Stimulated activated CD4-positive, alpha-beta T cell treated with anti-CD3 and anti-CD28 coated beads, Interleukin-4, amount 100 ng/mL, for 24 hours (primary cell): ENCODE results near the gene ZNF469.

ENCODE experiments used
- DNase-seq: peaks from one replicate; pipeline ENCODE4 v3.0.0-alpha.2; 2020

Gene ZNF469

DNA sequence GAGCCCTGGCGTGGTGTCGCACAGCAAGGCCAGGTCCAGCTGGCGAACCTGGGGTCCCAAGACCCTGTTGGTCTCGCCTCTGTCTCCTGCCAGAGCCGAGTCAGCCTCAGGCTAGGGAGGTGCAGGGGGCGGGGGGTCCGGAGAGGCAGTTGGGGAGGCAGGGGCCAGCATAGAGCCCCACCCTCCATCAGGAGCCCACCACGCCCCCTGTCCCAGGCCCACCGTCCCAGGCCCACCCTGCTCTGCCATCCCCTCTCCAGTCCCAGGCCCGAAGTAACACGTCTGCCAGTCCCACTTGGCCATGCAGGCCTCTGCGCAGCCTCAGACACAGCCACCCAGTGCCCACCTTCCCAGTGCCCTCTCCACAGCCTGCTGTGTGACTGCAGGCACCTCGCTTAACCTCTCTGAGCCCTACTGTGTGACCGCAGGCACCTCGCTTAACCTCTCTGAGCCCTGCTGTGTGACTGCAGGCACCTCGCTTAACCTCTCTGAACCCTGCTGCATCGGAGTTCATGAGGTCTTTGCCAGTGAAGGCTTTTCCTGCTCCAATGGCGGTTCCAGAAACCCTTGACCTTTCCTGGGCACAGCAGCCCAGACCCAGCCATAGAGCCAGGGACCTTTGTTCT is 29.3 kb downstream of the ZNF469 start:
- no peak for DNase-seq

DNA sequence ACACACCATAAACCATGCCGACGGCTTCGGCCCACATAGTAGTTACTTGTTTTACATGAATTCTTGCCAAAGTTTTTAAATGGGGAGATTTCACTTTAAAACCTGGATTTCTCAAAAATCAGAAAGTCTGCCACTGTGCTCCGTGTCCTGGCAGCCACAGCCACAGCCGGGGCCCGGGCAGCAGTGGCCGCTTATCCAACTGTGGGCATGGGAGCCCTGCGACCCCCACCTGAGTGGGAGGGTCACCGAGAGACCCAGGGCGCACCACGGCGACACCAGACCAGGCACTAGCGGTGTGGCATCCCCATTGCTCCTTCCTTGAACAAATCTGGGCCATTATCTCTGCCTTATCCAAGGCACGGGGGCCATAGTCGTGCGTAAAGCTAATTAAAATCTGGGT is 30.0 kb downstream of the ZNF469 start:
- no peak for DNase-seq

DNA sequence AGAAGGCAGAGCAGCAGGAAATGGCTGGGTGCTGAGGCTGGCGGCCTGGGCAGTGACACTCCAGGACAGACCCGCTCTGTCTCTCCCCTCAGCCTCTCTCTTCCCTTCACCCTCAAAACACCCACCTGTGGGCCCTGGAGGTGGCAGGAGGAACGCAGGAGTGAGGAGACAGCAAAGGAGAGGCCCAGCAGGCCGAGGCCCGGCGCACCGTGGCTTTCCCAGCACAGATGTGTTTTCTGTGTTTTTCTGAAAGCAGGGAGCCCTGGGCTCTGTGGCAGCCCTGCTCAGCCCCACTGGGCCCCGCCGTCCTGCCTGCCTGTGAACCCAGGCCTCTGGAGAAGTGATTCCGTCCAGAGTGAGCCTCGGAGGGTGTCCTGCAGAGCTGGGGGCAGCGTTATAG is 30.5 kb downstream of the ZNF469 start:
- DNase-seq = no peak

DNA sequence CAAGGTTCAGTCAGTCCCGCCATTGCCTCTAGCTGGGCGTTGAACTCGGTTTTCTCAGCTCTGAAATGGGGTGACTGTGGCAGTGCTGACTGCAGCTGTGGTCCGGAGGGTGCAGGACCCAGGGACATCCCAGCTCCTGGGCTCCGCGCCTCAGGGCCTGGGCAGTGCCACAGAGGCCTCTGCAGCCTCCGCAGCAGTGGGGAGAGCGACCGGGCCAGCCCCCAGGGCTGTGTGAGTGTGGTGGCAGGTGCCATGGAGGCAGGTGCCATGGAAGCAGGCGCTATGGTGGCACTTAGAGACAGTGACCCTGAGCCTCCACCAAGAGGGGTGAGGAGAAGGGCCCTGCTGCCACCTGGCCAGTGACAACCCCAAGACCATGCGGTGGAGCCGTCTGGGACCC is 30.9 kb downstream of the ZNF469 start:
- DNase-seq = no peak

DNA sequence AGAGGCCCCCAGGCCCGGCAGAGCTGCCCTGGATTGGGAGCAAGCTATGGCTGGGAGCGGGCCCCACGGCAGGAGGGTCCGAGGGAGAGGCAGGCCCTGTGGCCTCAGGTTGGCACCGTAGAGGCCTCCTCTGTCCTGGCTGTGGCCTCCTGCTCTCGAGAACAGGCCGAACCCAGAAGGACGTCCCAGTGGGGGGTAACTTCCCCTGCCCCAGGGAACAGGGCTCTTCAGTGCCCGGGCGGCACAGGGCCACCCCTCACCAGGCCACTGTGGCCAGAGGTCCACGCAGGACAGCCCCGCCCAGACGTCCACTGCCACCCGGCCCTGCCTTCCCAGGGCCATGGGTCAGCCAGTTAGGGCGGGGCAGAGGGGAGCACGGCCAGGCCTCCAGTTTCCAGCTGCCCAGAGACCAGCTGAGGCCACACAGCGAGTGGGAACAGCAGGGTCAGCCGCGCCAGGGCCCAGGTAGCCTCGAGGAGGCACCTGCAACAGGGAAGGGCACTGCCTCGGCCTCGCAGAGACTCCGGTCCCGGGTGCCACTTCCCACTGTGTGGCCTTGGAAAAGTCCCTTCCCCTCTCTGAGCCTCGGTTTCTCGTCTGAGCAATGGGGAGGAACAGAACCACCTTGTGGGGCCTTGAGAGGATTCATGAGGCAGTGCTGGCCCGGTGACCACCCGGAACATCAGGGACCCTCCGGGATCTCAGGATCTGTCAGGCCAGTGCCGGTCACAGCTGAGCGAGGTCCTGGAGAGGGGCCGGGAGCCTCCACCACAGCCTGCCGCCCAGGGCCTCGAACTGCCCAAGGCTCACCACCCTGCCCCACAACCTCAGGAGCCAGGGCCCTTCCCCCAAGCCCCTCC is 32.0 kb downstream of the ZNF469 start:
- DNase-seq = no peak

DNA sequence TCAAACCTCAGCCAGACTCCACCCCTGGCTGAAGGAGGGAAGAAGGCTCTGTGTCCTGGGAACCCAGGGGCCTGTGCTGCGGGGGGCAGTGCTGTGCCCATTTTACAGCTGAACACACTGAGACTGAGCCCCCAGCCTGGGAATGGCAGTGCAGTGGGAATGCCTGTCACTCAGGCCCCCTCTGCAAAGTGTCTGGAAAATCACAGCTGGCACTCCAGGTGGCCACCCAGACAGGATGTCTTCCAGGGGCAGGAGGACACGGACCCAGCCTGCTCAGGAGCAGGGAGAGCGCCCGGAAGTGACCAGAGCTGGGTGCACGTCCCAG is 32.6 kb downstream of the ZNF469 start:
- DNase-seq = no peak

DNA sequence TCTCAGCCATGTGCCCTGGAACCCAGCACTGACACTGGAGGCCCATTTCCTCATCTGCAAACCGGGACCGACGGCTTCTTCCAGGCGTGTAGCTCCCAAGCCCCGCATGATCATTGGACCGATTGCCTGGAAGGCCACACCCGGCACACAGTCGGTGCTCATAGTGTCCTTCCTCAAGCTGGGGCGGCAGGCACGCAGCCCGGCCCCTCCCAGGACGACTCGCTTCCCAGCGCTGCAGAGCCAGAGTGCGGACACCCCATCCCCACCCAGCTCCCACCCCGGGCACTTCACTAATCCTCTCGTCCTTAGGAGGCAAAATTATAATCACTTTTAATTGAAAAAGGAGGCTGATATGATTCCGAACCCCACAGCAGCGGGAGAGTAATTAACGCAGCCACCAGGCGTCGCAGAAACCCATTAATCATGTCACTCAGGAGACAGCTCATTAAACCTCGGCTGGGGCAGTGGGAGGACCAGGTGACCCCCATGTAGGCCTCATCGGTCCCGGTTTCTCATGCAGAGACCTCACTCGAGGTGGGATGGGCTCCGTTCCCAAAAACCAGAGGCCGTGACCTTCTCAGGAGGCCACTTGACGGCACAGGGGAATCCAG is 33.1 kb downstream of the ZNF469 start:
- DNase-seq = no peak

DNA sequence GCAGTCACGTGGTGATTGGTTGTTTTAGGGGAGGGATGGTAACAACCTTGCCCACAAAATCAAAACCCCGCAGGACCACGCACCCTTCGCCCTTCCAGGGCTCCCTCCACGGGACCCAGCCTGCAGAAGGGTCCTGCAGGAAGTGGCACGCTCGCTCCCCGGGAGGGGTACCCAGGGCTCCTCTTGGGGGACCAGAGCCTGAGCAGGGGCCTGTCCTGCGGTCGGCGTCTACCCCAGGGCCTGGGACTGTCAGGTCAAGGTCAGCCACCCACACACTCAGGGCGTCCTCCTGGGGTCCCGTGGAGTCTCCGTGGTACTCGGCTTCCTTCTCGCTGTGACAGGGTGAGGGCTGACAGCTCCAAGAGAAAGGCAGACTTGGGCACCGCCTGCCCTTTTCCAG is 33.9 kb downstream of the ZNF469 start:
- DNase-seq = no peak

DNA sequence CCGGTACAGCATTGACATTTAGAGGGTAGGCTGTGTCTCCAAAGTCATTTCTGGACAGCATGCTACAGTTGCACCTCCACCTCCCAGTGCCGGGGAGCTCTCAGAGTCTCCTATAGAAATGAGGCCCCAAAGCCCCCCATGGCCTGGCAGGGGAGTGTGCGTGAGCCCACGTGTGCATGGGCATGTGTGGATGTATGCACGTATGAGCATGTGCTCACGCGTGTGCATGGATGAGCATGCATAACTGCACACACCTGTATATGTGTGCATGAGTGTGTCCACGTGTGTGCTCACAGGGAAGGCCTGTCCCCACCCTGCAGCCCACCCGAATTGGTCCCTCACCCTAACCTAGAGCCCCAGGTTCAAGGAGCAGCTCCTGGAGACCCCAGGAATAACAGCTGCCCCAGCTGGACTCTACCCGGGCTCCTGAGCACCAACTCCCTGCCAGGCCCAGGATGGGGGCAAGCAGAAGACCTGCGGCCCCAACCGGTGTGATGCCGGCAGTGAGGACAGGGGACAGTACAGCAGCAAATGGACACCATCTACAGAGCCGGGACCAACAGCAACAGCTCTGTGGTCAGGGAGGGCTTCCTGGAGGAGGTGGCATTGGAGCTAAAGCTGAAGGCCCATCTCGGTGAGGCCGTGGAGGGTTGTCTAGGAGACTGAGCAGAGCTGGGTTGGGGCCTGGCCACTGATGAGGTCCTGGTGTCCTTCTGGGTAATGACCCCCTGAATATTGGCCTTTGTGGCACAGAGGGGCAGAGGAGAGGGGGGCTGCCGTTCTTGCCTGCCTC is 35.1 kb downstream of the ZNF469 start:
- DNase-seq = no peak

DNA sequence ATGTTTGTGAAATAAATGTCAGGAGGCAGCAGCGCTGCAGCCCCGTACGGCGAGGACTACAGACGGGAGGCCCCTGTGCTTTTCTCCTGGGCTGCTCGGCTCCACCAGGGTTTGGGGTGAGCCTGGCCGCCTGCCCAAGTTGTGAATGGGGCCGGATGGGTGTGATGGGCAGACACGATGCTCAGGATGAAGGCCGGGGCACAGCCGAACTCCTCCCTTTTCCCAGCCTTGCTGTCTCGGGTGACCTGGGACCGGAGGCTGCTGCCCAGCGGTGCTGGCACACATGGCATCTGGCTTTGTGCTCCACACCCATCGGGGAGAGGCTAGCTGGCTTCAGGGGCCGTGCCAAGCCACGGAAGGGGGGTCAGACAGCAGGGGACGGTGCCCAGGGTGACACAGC is 36.1 kb downstream of the ZNF469 start:
- no peak for DNase-seq

DNA sequence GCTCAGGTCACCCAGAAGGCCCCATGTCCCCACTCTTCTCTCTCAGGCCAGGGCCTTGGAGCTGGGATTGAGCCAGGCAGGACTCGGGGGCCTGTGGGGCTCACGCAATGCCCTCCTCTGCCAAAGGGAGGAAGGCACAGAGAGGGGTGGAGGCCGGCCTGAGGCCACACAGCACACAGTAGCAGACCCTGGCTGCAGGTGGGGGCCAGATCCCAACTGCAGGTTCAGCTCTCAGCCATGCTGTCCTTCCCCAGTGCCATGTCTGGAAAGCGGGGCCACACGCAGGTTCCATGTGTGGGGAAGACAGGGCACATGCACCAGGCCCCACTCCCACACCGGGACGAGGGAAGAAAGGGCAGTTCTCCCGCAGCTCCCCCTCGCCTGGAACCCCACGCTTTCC is 37.0 kb downstream of the ZNF469 start:
- no peak for DNase-seq

DNA sequence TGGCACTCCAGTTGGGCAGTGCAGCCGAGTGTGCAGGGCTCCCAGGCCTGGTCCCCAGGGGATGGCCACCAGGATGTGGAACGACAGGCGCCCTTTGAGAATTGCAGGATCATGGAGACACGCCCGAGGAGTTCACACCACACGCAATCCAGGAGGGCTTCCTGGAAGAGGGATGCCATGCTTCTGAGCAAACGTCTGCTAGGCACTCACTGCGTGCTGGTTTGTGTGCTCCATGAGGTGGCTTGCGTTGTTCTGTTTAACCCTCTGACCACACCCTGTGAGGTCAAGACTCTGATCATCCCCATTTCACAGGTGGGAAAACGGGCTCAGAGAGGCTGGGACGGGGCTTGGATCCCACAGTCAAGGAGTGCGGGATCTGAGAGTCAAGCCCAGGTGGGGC is 37.7 kb downstream of the ZNF469 start:
- no peak for DNase-seq

DNA sequence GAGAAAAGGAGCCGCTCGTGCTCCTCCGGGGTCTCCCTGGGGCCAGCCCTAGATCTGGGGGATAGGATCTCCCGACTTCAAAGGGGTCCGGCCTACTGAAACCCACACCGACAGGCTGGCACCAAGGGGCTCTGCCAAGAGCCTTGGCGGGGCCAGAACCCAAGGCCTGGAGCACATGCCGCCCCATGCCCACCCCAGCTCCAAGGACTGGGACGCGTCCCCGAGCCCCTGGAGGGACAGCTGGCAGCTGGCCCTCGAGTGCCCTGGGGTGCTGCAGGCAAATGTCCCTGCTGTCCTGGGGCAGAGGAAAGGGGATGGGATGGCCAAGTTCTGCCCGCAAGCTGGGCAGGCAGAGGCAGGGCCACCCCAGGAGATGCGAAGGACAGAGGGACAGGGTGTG is 38.5 kb downstream of the ZNF469 start:
- DNase-seq = no peak

DNA sequence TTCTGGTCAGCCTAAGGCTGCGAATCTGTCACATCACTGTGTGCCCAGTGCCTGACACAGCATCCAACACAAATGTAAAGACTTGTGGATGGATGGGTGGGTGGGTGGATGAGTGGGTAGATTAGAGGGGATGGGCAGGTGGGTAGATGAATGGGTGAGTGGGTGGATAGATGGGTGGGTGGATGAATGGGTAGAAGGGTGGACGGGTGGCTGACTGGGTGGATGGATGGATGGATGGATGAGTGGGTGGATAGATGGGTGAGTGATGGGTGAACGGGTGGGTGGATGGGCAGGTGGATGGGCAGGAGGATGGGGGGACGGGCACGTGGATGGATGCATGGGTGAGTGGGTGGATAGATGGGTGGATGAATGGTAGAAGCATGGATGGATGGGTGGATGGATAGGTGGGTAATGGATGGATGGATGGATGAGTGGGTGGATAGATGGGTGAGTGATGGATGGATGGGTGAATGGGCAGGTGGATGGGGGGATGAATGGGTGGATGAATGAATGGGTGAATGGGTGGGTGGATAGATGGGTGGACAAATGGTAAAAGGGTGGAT is 39.2 kb downstream of the ZNF469 start:
- DNase-seq = no peak

DNA sequence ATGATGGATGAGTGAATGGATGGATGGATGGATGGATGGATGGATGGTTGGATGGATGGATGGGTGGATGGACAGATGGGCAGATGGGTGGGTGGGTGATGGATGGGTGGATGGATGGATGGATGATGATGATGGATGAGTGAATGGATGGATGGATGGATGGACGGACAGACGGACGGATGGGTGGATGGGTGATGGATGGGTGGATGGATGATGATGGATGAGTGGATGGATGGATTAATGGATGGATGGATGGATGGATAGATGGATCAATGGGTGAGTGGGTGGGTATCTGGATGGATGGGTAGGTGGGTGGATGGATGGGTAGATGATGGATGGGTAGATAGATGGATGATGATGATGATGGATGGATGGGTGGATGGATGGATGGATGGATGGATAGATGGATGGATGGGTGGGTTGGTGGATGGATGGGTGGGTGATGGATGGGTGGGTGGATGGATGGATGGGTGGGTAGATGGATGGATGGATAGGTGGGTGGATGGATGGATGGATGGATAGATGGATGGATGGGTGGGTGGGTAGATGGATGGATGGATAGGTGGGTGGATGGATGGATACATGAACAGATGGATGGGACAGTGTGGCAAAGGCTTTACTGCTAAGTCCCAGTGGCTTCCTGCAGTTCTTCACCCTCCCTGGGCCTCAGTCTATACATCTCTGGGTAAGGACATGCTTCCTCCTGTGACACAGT is 40.1 kb downstream of the ZNF469 start:
- DNase-seq = no peak

DNA sequence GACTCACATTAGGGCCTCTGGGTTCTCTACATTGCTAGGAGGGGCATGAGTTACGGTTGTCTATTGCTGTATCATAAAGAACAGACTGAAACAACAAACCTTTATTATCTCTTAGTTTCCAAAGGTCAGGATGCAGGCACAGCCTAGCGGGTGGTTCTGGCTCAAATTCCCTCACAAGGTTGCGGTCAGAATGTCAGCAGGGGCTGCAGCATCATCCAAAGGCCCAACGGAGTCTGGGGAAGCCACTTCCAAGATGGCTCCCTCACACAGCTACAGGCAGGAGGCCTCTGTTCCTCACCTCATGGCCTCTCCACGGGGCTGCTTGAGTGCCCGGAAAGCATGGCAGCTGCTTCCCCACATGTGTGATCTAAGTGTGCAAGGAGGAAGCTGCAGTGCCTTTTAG is 40.7 kb downstream of the ZNF469 start:
- DNase-seq = no peak

DNA sequence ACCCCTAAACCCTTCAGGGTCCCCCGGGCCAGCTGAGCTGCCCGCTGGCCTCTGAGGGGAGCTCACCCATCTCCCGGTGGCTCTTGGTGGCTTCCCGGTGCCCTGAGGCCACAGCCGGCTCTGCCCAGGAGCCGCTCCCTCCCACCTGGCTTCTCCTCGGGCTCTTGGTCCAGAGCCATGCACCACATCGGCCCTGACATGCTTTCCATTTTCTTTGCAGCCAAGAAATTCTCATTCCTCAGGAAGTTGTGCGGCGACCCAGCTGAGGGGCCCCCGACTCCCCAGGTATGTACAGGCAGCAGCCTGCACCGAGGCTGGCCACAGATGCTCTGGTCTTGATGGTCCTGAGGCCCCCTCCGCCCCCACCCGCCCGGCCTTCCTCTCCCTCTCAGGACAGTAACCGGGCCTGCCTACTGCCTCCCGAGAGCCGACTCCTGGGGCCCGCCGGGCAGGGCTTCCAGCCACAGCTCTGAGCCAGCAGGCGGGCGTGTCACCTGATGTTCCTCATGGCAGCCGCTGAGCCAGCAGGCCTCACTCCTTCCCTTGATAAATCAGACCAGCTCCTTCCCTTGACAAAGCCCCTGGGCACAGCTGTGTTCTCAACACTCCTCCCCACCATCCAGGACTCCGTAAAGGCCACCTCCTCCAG is 42.0 kb downstream of the ZNF469 start:
- no peak for DNase-seq

DNA sequence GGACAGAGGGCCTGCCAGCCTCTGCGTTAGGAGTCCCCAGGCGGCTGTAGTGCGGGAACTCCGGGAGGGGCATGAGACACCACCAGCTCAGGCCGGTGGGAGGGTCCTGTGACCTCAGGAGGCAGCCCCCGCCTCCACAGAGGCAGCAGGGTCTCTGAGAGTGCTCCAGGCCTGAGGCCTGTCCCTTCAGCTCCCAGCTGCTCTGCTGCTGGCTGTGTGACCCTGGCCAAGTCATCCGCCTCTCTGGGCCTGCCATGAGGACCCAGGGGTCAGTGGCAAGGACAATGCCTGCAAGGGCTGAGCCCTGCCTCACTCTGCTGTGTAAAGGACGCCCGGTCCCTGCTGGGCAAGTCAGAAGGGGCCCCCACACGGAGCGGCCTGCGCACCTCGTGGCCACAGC is 43.3 kb downstream of the ZNF469 start:
- no peak for DNase-seq

DNA sequence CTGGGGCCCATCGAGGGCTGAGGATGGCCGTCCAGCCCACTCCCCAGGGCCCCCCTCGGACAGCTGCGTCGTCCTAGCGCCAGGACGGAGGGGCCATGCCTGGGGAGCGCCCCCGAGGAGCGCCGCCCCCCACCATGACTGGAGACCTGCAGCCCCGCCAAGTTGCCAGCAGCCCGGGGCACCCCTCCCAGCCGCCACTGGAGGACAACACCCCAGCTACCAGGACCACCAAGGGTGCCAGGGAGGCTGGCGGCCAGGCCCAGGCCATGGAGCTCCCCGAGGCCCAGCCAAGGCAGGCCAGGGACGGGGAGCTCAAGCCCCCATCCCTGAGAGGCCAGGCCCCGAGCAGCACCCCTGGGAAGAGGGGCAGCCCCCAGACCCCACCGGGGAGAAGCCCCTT is 44.6 kb downstream of the ZNF469 start:
- no peak for DNase-seq

DNA sequence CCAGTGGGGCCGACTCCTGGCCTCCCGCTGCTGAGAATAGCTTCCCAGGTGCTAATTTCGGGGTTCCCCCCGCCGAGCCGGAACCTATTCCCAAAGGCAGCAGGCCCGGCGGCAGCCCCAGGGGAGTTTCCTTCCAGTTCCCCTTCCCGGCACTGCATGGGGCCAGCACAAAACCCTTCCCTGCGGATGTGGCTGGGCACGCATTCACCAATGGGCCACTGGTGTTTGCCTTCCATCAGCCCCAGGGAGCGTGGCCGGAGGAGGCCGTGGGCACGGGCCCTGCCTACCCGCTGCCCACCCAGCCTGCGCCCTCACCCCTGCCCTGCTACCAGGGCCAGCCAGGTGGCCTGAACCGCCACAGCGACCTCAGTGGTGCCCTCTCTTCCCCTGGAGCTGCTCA is 45.4 kb downstream of the ZNF469 start:
- DNase-seq = no peak

DNA sequence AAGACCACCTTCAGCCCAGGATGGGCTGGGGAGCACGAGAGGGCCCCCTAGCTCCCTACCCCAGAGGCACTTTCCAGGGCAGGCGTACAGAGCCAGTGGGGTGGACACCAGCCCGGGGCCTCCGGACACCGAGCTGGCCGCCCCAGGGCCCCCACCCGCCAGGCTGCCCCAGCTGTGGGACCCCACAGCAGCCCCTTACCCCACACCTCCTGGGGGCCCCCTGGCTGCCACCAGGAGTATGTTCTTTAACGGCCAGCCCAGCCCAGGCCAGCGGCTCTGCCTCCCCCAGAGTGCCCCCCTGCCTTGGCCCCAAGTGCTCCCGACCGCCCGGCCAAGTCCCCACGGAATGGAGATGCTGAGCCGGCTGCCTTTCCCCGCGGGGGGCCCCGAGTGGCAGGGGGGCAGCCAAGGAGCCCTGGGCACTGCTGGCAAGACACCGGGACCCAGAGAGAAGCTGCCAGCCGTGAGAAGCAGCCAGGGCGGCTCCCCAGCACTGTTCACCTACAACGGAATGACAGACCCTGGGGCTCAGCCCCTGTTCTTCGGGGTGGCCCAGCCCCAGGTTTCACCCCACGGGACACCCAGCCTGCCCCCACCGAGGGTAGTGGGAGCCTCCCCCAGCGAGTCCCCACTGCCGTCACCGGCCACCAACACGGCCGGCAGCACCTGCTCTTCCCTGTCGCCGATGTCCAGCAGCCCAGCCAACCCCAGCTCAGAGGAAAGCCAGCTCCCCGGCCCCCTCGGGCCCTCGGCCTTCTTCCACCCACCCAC is 46.0 kb downstream of the ZNF469 start:
- no peak for DNase-seq
